Neuronal stem cell (in vitro differentiated cells): ENCODE results near the gene TCF7L2.

Experiments
- DNase-seq: peaks from one replicate; pipeline ENCODE4 v3.0.0-alpha.2; 2013; ENCODE audit warnings: low spot score
- H2AFZ ChIP-seq: one replicate; pipeline ENCODE4 v1.6.1; 2013; ENCODE audit warnings: mild to moderate bottlenecking, low read length, inconsistent platforms
- H2AK5ac ChIP-seq: 2 replicates; pipeline ENCODE4 v1.6.1; 2013; ENCODE audit warnings: low read depth, mild to moderate bottlenecking, inconsistent platforms, low read length, moderate library complexity, mixed read lengths
- H2BK120ac ChIP-seq: 2 replicates; pipeline ENCODE4 v1.6.1; 2013; ENCODE audit warnings: low read depth, mild to moderate bottlenecking, inconsistent platforms, low read length, moderate library complexity, mixed read lengths
- H2BK12ac ChIP-seq: one replicate; pipeline ENCODE4 v1.6.1; 2013; ENCODE audit warnings: low read length, inconsistent platforms
- H2BK15ac ChIP-seq: 2 replicates; pipeline ENCODE4 v1.6.1; 2013; ENCODE audit warnings: mild to moderate bottlenecking, low read length, inconsistent platforms, mixed read lengths
- H2BK5ac ChIP-seq: one replicate; pipeline ENCODE4 v1.6.1; 2013; ENCODE audit warnings: inconsistent platforms, mild to moderate bottlenecking, low read length, moderate library complexity
- H3K14ac ChIP-seq: one replicate; pipeline ENCODE4 v1.6.1; 2013; ENCODE audit warnings: low read length, inconsistent platforms
- H3K18ac ChIP-seq: 2 replicates; pipeline ENCODE4 v1.6.1; 2013; ENCODE audit warnings: low read length, inconsistent platforms
- H3K23ac ChIP-seq: 2 replicates; pipeline ENCODE4 v1.6.1; 2013; ENCODE audit warnings: low read depth, mild to moderate bottlenecking, mixed read lengths, low read length, inconsistent platforms; ENCODE audit not compliant: poor library complexity
- H3K27ac ChIP-seq: replicated peaks from 3 replicates; pipeline ENCODE4 v1.5.1; 2013; ENCODE audit warnings: low read length, inconsistent platforms
- H3K27me3 ChIP-seq, 3 experiments: 2 replicates each; pipeline ENCODE4 v1.6.1; 2013; ENCODE audit warnings: low read length in 3 of 3, mild to moderate bottlenecking in 2 of 3, inconsistent platforms in 1 of 3, low read depth in 1 of 3, mixed read lengths in 1 of 3, moderate library complexity in 1 of 3; ENCODE audit not compliant: control insufficient read depth in 3 of 3, insufficient read depth in 3 of 3
- H3K36me3 ChIP-seq, 2 donors: replicated peaks in 1 of 2; 2 replicates each; pipeline ENCODE4 v1.6.1; 2013; ENCODE audit warnings: low read length in 2 of 2; ENCODE audit not compliant: control insufficient read depth in 2 of 2, insufficient read depth in 2 of 2
- H3K4ac ChIP-seq: 2 replicates; pipeline ENCODE4 v1.6.1; 2013; ENCODE audit warnings: inconsistent platforms, mild to moderate bottlenecking, low read length, moderate library complexity
- H3K4me1 ChIP-seq, 2 donors: 1 replicate in 1 of 2; 2 replicates in 1 of 2; pipeline ENCODE4 v1.6.1; 2013; ENCODE audit warnings: low read length in 2 of 2, low read depth in 1 of 2; ENCODE audit not compliant: control insufficient read depth in 2 of 2, insufficient read depth in 1 of 2
- H3K4me2 ChIP-seq: one replicate; pipeline ENCODE4 v1.6.1; 2013; ENCODE audit warnings: mild to moderate bottlenecking, low read length, inconsistent platforms; ENCODE audit not compliant: insufficient read depth, poor library complexity, severe bottlenecking
- H3K4me3 ChIP-seq, 2 donors: 2 replicates each; pipeline ENCODE4 v1.5.1; 2013; ENCODE audit warnings: low read length in 2 of 2, mild to moderate bottlenecking in 2 of 2, inconsistent platforms in 1 of 2, moderate library complexity in 1 of 2
- H3K79me1 ChIP-seq: one replicate; pipeline ENCODE4 v1.6.1; 2013; ENCODE audit warnings: low read depth, mild to moderate bottlenecking, inconsistent platforms, low read length, moderate library complexity
- H3K9ac ChIP-seq: one replicate; pipeline ENCODE4 v1.6.1; 2013; ENCODE audit warnings: mild to moderate bottlenecking, low read depth, low read length, inconsistent platforms; ENCODE audit not compliant: poor library complexity
- H3K9me3 ChIP-seq, 2 donors: replicated peaks in 1 of 2; 2 replicates each; pipeline versions ENCODE3 to v1.6.1; 2013; ENCODE audit warnings: low read length in 2 of 2, mild to moderate bottlenecking in 2 of 2, inconsistent platforms in 1 of 2, low read depth in 1 of 2, mixed read lengths in 1 of 2, moderate library complexity in 1 of 2; ENCODE audit not compliant: control insufficient read depth in 2 of 2, insufficient read depth in 1 of 2
- H4K8ac ChIP-seq: one replicate; pipeline ENCODE4 v1.6.1; 2013; ENCODE audit warnings: low read depth, mild to moderate bottlenecking, inconsistent platforms, low read length, moderate library complexity
- H4K91ac ChIP-seq: one replicate; pipeline ENCODE4 v1.6.1; 2013; ENCODE audit warnings: low read length, low read depth, mild to moderate bottlenecking, inconsistent platforms; ENCODE audit not compliant: poor library complexity
- WGBS, 2 donors: extraction: QIAGEN DNeasy Blood & Tissue Kit; methylation state at CpG; one replicate each; pipeline ENCODE4 v1.1.7; 2013; ENCODE audit warnings: missing lambda C conversion rate in 2 of 2, mixed read lengths in 1 of 2; ENCODE audit not compliant: insufficient read length in 2 of 2, insufficient replicate concordance in 1 of 2; ENCODE audit errors: extremely low coverage in 2 of 2; 5-methylcytosine and 5-hydroxymethylcytosine counted together

The TCF7L2 gene

DNA sequence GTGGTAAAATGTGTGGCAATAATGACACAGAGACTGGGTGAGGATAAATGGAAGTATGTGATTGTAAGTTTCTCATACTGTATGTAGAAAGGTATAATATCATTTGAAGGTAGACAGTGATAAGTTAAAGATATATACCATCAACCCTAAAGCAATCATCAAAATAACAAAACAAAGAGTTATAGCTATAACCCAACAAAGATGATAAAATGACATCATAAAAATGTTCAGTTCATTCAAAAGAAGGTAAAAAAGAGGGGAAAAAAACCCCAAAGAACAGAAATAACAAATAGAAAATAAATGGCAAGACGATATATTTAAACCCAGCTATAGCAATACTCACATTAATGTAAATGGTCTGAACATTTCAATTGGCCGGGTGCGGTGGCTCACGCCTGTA is 17.4 kb upstream of the TCF7L2 start:
- no peaks in the 10 kb centered on the region for H3K27me3 ChIP-seq
- no peak overlapping the region for H2BK12ac ChIP-seq
- no peaks in the 10 kb centered on the region for H3K9me3 ChIP-seq
- no peak overlapping the region for H3K14ac ChIP-seq
- no CpG with 5 or more reads among the region's 4 CpGs for WGBS, 2 donors
- no peak overlapping the region for H3K9ac ChIP-seq
- no peak overlapping the region for H3K4me3 ChIP-seq
- H3K4ac ChIP-seq, result no peak overlapping the region
- no peak for DNase-seq
- no peak overlapping the region for H2BK5ac ChIP-seq
- H2BK120ac ChIP-seq, result no peak overlapping the region
- peaks cover 0 to 7% of the 10 kb centered on the region in 2 donors for H3K4me1 ChIP-seq
- H2AFZ ChIP-seq, result no peak overlapping the region
- H3K79me1 ChIP-seq, result no peaks in the 10 kb centered on the region
- H4K91ac ChIP-seq, result no peak overlapping the region
- no peak overlapping the region for H3K23ac ChIP-seq
- no peak overlapping the region for H2BK15ac ChIP-seq
- H3K4me2 ChIP-seq, result no peak overlapping the region
- H3K27ac ChIP-seq, result no peak overlapping the region
- no peak overlapping the region for H4K8ac ChIP-seq
- no peaks in the 10 kb centered on the region for H3K36me3 ChIP-seq
- no peak overlapping the region for H3K18ac ChIP-seq
- no peak overlapping the region for H2AK5ac ChIP-seq

DNA sequence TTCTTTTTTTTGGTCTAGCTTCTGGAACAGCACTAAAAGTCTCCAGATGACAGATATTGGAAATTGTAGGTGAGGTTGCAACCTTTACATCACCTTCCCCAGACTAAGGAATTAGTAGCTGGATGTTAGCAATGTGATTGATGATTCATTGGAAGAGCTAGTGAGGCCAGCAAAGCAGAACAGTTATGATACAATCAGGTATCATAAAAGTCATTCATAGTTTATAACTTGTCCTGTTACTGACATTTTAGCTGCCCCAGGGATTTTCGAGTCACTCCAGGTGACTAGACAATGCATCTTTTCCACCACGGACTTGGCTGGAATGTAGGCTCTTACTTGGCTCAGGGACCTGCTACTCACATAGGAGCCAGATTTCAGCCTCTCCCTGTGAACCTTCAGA is 15.9 kb upstream of the TCF7L2 start:
- H3K14ac ChIP-seq, result no peak overlapping the region
- no peak for DNase-seq
- H3K4ac ChIP-seq, result no peak overlapping the region
- no peak overlapping the region for H3K4me3 ChIP-seq
- peaks cover 0 to 7% of the 10 kb centered on the region in 2 donors for H3K4me1 ChIP-seq
- H3K27me3 ChIP-seq, result no peaks in the 10 kb centered on the region
- no peaks in the 10 kb centered on the region for H3K9me3 ChIP-seq
- no peak overlapping the region for H4K8ac ChIP-seq
- no peak overlapping the region for H3K27ac ChIP-seq
- no peak overlapping the region for H3K4me2 ChIP-seq
- H2AK5ac ChIP-seq, result no peak overlapping the region
- H3K36me3 ChIP-seq, result no peaks in the 10 kb centered on the region
- no peak overlapping the region for H2AFZ ChIP-seq
- no peak overlapping the region for H2BK120ac ChIP-seq
- H3K23ac ChIP-seq, result no peak overlapping the region
- H4K91ac ChIP-seq, result no peak overlapping the region
- WGBS, 2 donors, result no CpG with 5 or more reads among the region's 2 CpGs
- H3K18ac ChIP-seq, result no peak overlapping the region
- no peak overlapping the region for H2BK15ac ChIP-seq
- no peaks in the 10 kb centered on the region for H3K79me1 ChIP-seq
- no peak overlapping the region for H2BK5ac ChIP-seq
- no peak overlapping the region for H3K9ac ChIP-seq
- no peak overlapping the region for H2BK12ac ChIP-seq

DNA sequence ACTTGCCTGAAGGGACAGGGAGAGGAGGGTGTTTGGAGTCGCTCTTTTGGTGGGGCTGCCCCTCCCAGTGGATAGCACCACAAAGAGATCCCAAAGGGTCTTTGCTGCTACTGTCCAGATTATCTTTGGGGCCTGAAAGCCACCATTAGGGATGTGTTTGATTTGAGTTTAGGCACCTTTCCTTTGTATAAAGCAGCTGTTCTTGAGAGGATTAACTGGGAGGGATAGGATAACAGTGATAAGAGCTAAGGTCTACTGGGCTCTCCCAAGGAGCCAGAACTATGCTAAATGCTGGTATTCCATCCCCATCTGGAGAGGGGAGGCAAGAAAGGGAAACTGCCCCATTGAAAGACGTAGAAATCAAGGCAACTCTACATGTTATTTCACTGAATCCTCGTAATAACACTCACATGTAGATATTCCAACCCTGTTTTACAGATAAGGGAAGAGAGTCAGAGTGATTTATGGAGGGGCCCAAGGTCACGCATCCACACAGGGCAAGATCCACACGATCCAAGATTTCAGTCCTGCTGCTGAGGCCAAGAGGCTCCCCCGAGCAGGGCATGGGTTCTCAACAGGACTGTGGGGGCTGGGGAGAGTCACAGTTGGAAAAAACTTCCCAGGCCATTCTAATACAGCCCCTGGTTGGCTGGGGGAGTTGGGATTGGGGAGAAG is 11.1 kb upstream of the TCF7L2 start:
- H3K27ac ChIP-seq, result no peak overlapping the region
- H4K91ac ChIP-seq, result no peak overlapping the region
- no peak overlapping the region for H3K4me2 ChIP-seq
- peak overlapping the region; percentile 91 for H3K18ac ChIP-seq
- peak overlapping the region; percentile 46 for H3K23ac ChIP-seq
- H3K14ac ChIP-seq, result no peak overlapping the region
- H3K4me3 ChIP-seq, result no peak overlapping the region
- H3K9me3 ChIP-seq, result no peaks in the 10 kb centered on the region
- peak overlapping the region; percentile 56 for H2AK5ac ChIP-seq
- peak overlapping the region; percentile 84 for H2BK15ac ChIP-seq
- H2AFZ ChIP-seq, result peak overlapping the region; percentile 51
- no peak overlapping the region for H3K4ac ChIP-seq
- H3K4me1 ChIP-seq, result peaks cover 0 to 7% of the 10 kb centered on the region in 2 donors
- H2BK12ac ChIP-seq, result no peak overlapping the region
- no peak overlapping the region for H2BK5ac ChIP-seq
- H2BK120ac ChIP-seq, result no peak overlapping the region
- H3K27me3 ChIP-seq, result no peaks in the 10 kb centered on the region
- no peaks in the 10 kb centered on the region for H3K36me3 ChIP-seq
- no peaks in the 10 kb centered on the region for H3K79me1 ChIP-seq
- no CpG with 5 or more reads among the region's 6 CpGs for WGBS, 2 donors
- H3K9ac ChIP-seq, result no peak overlapping the region
- DNase-seq, result no peak
- H4K8ac ChIP-seq, result no peak overlapping the region

DNA sequence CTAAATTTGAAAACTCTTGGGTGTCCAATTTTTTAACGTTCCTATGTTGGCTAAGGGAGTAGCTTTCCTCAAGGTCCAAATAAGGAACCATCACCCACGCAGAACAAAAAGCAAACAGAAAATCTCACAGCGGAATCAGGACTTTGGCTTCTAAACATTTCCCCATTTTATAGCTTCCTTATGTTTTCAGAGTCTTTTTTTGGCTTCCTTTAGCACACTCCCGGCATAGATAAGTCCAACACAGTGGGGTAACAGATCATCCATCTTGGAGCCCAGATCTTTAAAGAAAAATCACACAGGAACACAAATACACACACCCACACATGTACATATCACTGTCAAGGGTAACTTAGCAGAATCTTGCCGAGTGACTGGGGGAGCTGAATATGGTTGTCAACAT is 4.2 kb upstream of the TCF7L2 start:
- H3K36me3 ChIP-seq, result no peaks in the 10 kb centered on the region
- DNase-seq, result no peak
- no peak overlapping the region for H3K4me2 ChIP-seq
- no peak overlapping the region for H3K9ac ChIP-seq
- H2AFZ ChIP-seq, result no peak overlapping the region
- H3K23ac ChIP-seq, result no peak overlapping the region
- no peak overlapping the region for H2AK5ac ChIP-seq
- H3K18ac ChIP-seq, result no peak overlapping the region
- H2BK12ac ChIP-seq, result no peak overlapping the region
- H3K27me3 ChIP-seq, result no peaks in the 10 kb centered on the region
- no peak overlapping the region for H4K91ac ChIP-seq
- H3K9me3 ChIP-seq, result no peaks in the 10 kb centered on the region
- no peak overlapping the region for H3K14ac ChIP-seq
- H2BK5ac ChIP-seq, result no peak overlapping the region
- H4K8ac ChIP-seq, result no peak overlapping the region
- no peak overlapping the region for H2BK15ac ChIP-seq
- H2BK120ac ChIP-seq, result no peak overlapping the region
- no peaks in the 10 kb centered on the region for H3K79me1 ChIP-seq
- no peak overlapping the region for H3K4me3 ChIP-seq
- H3K4me1 ChIP-seq, result peaks cover 7% of the 10 kb centered on the region in 2 donors
- no CpG with 5 or more reads among the region's 5 CpGs for WGBS, 2 donors
- H3K27ac ChIP-seq, result no peak overlapping the region
- no peak overlapping the region for H3K4ac ChIP-seq
